ENCODE measurements around the gene PALM3.

DNA sequence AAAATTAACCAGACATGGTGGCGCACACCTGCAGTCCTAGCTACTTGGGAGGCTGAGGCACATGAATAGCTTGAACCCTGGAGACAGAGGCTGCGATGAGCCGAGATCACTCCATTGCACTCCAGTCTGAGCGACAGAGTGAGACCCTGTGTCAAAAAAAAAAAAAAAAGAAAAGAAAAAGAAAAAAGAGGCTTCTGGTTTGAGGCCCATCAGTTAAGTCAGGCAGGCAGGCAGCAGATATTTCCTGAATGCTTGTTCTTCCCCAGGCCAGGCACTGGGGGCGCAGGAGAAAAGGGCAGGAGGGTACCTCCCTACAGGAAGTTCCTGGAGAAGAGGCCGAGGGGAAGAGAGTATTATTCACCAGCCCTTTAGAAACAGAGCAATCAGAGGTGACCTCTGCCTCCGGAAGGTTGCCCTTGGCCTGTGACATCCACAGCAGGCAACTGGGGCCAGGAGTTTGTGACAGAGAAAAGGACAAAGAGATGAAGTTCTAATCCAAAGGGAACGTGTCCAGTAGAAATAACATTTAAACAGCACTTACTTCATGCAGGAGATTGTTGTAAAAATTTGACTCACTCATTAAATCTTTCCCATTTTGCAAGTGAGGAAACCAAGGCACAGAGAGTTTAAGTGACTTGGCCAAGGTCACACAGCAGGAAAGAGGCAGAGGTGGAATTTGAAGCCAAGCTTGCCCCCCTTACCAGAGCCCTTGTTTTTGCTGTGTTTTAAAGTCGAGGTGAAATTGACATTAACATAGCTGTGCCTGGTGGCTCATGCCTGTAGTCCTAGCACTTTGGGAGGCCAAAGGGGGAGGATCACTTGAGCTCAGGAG, 38.3 kb downstream of the PALM3 start:
- TF ChIP-seq CTCF (conservative IDR thresholded peaks at IDR 0.05; ENCODE audit: low read depth, low read length) (peak; percentile 75), EZH2phosphoT487 (IDR thresholded peaks at IDR 0.05; ENCODE audit: borderline replicate concordance, low read length) (no peak), EZH2 (IDR thresholded peaks at IDR 0.05; ENCODE audit: low read length, unreplicated experiment) (no peak)

Data from PC-3 (cell line).